K562 (cell line): ENCODE results near the gene RPH3AL. TPM values are rescaled to one million over a fixed set of nuclear protein-coding genes. Genes with fewer than 3 reads are reported as not detected.

Source experiments
- ATAC-seq: fragments of 200-7000 bp; cut with Tn5 transposase; 3 replicates; pipeline ENCODE4 v1.9.1; 2020; ENCODE audit warnings: moderate library complexity
- BruUV-seq: library from RNA; stranded (reverse); fragments of 400-500 nt; replicated peaks from 2 replicates; lab custom pipeline; 2021; lab: Mats Ljungman, UMichigan
- CTCF ChIA-PET: fragments of 300-600 bp; formaldehyde crosslinking; extraction: SDS; loops from one replicate; lab custom pipeline; 2021; ENCODE audit warnings: low intra/inter-chr PET ratio; lab: Yijun Ruan, JAX
- POLR2A ChIA-PET: fragments of 300-600, 350-650 bp; sonication (Branson Sonifier 250); formaldehyde crosslinking; extraction: SDS; loops from one replicate; lab custom pipeline; 2021; ENCODE audit warnings: antibody characterized with exemption, inconsistent platforms; lab: Yijun Ruan, JAX
- DNase-seq, 4 experiments: peaks; one replicate each; pipeline versions ENCODE4 v3.0.0 to v3.0.0-alpha.2; 2011 to 2018; ENCODE audit warnings: low spot score in 3 of 4, mixed read lengths in 3 of 4; ENCODE audit errors: extremely low read depth in 1 of 4
- FAIRE-seq: peaks from 2 replicates; lab custom pipeline; 2011; peaks lifted over from hg19 to GRCh38; lab: Jason Lieb, UNC
- H2AFZ ChIP-seq: 2 replicates; pipeline ENCODE4 v1.6.0; 2011; ENCODE audit warnings: low read depth, low read length, control low read depth, inconsistent platforms
- H3K27ac ChIP-seq: fragments of 200-600 bp; 3 replicates; pipeline ENCODE4 v1.8.0; 2011; ENCODE audit warnings: low read depth, mild to moderate bottlenecking, control low read depth, inconsistent platforms, low read length, moderate library complexity, mixed read lengths; ENCODE audit errors: extremely low read depth
- H3K27me3 ChIP-seq, 2 experiments: fragments of 300-600 bp in 1 of 2; 2 replicates in 1 of 2; 3 replicates in 1 of 2; pipeline versions ENCODE4 v1.6.0 to v1.8.0; 2011; ENCODE audit warnings: inconsistent platforms in 2 of 2, low read length in 2 of 2, mild to moderate bottlenecking in 1 of 2, mixed read lengths in 1 of 2, moderate library complexity in 1 of 2; ENCODE audit not compliant: control insufficient read depth in 2 of 2, insufficient read depth in 2 of 2
- H3K36me3 ChIP-seq: fragments of 300-600 bp; 3 replicates; pipeline ENCODE4 v1.8.0; 2011; ENCODE audit warnings: mild to moderate bottlenecking, low read length, inconsistent platforms; ENCODE audit not compliant: control insufficient read depth, insufficient read depth
- H3K4me1 ChIP-seq, 2 experiments: fragments of 200-600 bp in 1 of 2; replicated peaks in 1 of 2; 2 replicates in 1 of 2; 3 replicates in 1 of 2; pipeline versions ENCODE4 v1.5.1 to v1.8.0; 2011; ENCODE audit warnings: inconsistent platforms in 2 of 2, low read length in 2 of 2, mild to moderate bottlenecking in 1 of 2, mixed read lengths in 1 of 2, moderate library complexity in 1 of 2; ENCODE audit not compliant: control insufficient read depth in 2 of 2, insufficient read depth in 2 of 2
- H3K4me2 ChIP-seq: 2 replicates; pipeline ENCODE4 v1.6.1; 2011; ENCODE audit warnings: low read length, control low read depth, inconsistent platforms, mixed read lengths; ENCODE audit not compliant: insufficient read depth
- H3K4me3 ChIP-seq: fragments of 200-600 bp; sonication (generic), shearing (Covaris generic); 2 replicates; pipeline ENCODE4 v1.5.1; 2016; ENCODE audit warnings: control low read depth, inconsistent platforms
- H3K79me2 ChIP-seq: fragments of 200-600 bp; 3 replicates; pipeline ENCODE4 v1.8.0; 2011; ENCODE audit warnings: low read length, inconsistent platforms; ENCODE audit not compliant: control insufficient read depth, insufficient read depth
- H3K9ac ChIP-seq, 2 experiments: 2 replicates each; pipeline versions ENCODE4 v1.6.0 to v1.6.1; 2011; ENCODE audit warnings: low read depth in 2 of 2, low read length in 2 of 2, control low read depth in 1 of 2, inconsistent platforms in 1 of 2, mild to moderate bottlenecking in 1 of 2, mixed read lengths in 1 of 2; ENCODE audit not compliant: insufficient read depth in 1 of 2
- H3K9me1 ChIP-seq: one replicate; pipeline ENCODE4 v1.6.0; 2011; ENCODE audit warnings: inconsistent platforms, mild to moderate bottlenecking, low read length, moderate library complexity; ENCODE audit not compliant: control insufficient read depth, insufficient read depth
- H3K9me3 ChIP-seq: replicated peaks from 2 replicates; pipeline ENCODE4 v1.5.1; 2011; ENCODE audit warnings: low read depth, low read length, inconsistent platforms; ENCODE audit not compliant: control insufficient read depth, insufficient read depth
- H4K20me1 ChIP-seq: replicated peaks from 2 replicates; pipeline ENCODE4 v1.6.1; 2011; ENCODE audit warnings: low read length, inconsistent platforms, mixed read lengths; ENCODE audit not compliant: control insufficient read depth, insufficient read depth
- CBFA2T2 ChIP-seq: fragments of 450-650 bp; conservative IDR thresholded peaks from 2 replicates; pipeline ENCODE4 v1.6.1; 2017; ENCODE audit warnings: mild to moderate bottlenecking
- CC2D1A ChIP-seq: fragments of 450-650 bp; IDR thresholded peaks from 2 replicates; pipeline ENCODE4 v1.6.1; 2017; ENCODE audit warnings: mild to moderate bottlenecking
- DDX20 ChIP-seq: fragments of 450-650 bp; IDR thresholded peaks from 2 replicates; pipeline ENCODE4 v1.6.1; 2016; ENCODE audit warnings: missing genetic modification characterization, low read depth, mild to moderate bottlenecking, missing compliant biosample characterization, moderate library complexity
- HDAC2 ChIP-seq: fragments of 450-650 bp; IDR thresholded peaks from 2 replicates; pipeline ENCODE4 v1.6.1; 2016; ENCODE audit warnings: mild to moderate bottlenecking
- HLTF ChIP-seq: fragments of 450-650 bp; IDR thresholded peaks from 2 replicates; pipeline ENCODE4 v1.6.1; 2016
- KAT8 ChIP-seq: fragments of 450-650 bp; IDR thresholded peaks from 2 replicates; pipeline ENCODE4 v1.6.1; 2016; ENCODE audit warnings: low read depth, mild to moderate bottlenecking
- NCOA1 ChIP-seq: fragments of 450-650 bp; IDR thresholded peaks from 2 replicates; pipeline ENCODE4 v1.6.1; 2016; ENCODE audit warnings: low read depth
- NCOR1 ChIP-seq: fragments of 450-650 bp; IDR thresholded peaks from 2 replicates; pipeline ENCODE4 v1.6.1; 2016; ENCODE audit warnings: mild to moderate bottlenecking, moderate library complexity
- SIRT6 ChIP-seq: IDR thresholded peaks from one replicate; pipeline ENCODE4 v1.6.1; 2012; ENCODE audit warnings: low read depth, mild to moderate bottlenecking, control low read depth, inconsistent platforms, low read length, moderate library complexity
- TAF7 ChIP-seq: fragments of 450-650 bp; IDR thresholded peaks from 2 replicates; pipeline ENCODE4 v1.6.1; 2016; ENCODE audit warnings: missing genetic modification characterization, missing compliant biosample characterization
- ZBTB7A ChIP-seq: IDR thresholded peaks from 2 replicates; pipeline ENCODE4 v1.6.1; 2011; ENCODE audit warnings: low read depth, mild to moderate bottlenecking, low read length, moderate library complexity, borderline replicate concordance; ENCODE audit not compliant: control insufficient read depth
- ZNF134 ChIP-seq: fragments of 250-450 bp; sonication (Bioruptor Pico); conservative IDR thresholded peaks from 2 replicates; pipeline ENCODE4 v1.4.0; 2020
- ZNF263 ChIP-seq: sonication (generic); formaldehyde crosslinking; IDR thresholded peaks from 2 replicates; pipeline ENCODE4 v1.8.0; 2022; ENCODE audit warnings: mild to moderate bottlenecking, missing genetic modification reagents, borderline replicate concordance
- ZNF77 ChIP-seq: fragments of 250-450 bp; sonication (Bioruptor Pico); IDR thresholded peaks from 2 replicates; pipeline ENCODE4 v1.5.0; 2020
- WGBS: fragments of 100-300 bp; shearing (Covaris generic); methylation state at CpG from one replicate; pipeline ENCODE4 v1.1.6; 2016; ENCODE audit warnings: low coverage, mixed read lengths; ENCODE audit not compliant: insufficient coverage; ENCODE audit errors: missing lambda C conversion rate; 5-methylcytosine and 5-hydroxymethylcytosine counted together
- in situ Hi-C: fragments of 300-500 bp; cut with MboI; formaldehyde crosslinking; loops from 4 replicates; pipeline ENCODE4 v1.15.0; 2018; ENCODE audit warnings: inconsistent platforms, mixed read lengths
- intact Hi-C: fragments of 100-400 bp; cut with micrococcal nuclease; formaldehyde crosslinking; loops from 2 replicates; pipeline ENCODE4 v1.14.2; 2022
- polyA plus RNA-seq, 8 experiments: library from polyadenylated mRNA; depleted of rRNA in 4 of 8; stranded (reverse) in 5 of 8; unstranded in 3 of 8; fragments of >200 nt; fragmentation: Nextera tagmentation in 2 of 8; fragmentation: Illumina TruSeq in 1 of 8; extraction: Ambion mirVana in 2 of 8; extraction: Trizol in 1 of 8; gene quantifications; 2 replicates each; pipeline versions ENCODE4 v1.2.1 to v1.2.3, GENCODE V29; 2011 to 2014; ENCODE audit warnings: inconsistent platforms in 1 of 8, missing spikeins in 1 of 8
- total RNA-seq, 7 experiments: library from RNA; depleted of rRNA in 6 of 7; stranded (reverse); fragments of >200 nt in 6 of 7; fragmentation: Illumina TruSeq in 2 of 7; extraction: Trizol in 2 of 7; gene quantifications; 2 replicates each; pipeline versions ENCODE4 v1.2.1 to v1.2.3, GENCODE V29; 2011 to 2021; ENCODE audit warnings: low replicate concordance in 1 of 7
- TF ChIP-seq, protein P1 (sequence below): IDR thresholded peaks from 3 replicates; pipeline ENCODE4 v1.6.1; 2011; ENCODE audit warnings: borderline replicate concordance, mild to moderate bottlenecking, moderate library complexity; ENCODE audit not compliant: insufficient read length; ENCODE audit errors: extremely low read depth
- TF ChIP-seq, protein P2 (sequence below): fragments of 200-800 bp; sonication (Bioruptor generic); IDR thresholded peaks from 2 replicates; pipeline ENCODE4 v1.6.1; 2017; ENCODE audit warnings: missing genetic modification characterization, missing compliant biosample characterization

Gene RPH3AL
- total and polyA plus RNA-seq, 9 of the 15 experiments (the other 6 are each of a cell fraction or from before 2014, with no cell fraction given) = 0.18 to 1.7 (median 0.39) TPM

DNA sequence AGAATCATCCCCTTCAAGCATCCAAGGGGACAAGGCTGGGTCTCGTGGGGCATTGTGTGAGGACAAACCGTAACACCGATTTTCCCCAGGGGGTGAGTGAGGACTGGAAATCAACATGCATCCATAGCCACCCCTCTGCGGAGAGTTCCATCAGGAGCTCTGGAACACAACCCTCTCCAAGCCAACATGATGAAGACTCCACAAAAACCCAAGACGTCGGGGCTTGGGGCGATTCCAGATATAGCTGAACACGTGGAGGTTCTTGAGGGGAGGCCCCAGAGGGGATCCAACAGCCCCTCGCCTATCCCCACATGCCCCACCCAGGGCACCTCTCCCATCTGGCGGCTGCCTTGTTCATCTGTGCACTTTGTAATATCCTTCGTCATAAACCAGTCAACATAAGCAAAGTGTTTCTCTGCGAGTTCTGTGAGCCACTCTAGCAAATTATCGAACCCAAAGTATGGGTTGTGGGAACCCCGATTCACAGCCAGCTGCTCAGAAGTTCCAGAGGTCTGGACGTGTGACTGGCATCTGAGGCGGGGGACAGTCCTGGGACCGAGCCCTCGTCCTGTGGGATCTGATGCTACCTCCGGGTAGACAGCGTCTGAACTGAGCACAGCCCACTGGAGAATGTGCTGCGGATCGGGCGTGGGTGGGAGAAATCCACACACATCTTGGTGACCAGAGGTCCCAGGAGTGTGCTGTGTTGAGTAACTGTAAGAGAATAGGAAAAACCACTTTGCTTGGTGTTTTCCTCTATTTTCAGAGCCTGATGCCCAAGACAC is 55.5 kb downstream of the RPH3AL start:
- Histone ChIP-seq H3K9ac (no peak overlapping the region), H3K27me3 (peaks cover 6 to 36% of the 10 kb centered on the region in 2 experiments; a peak in 3 of 5 replicates), H4K20me1 (no peaks in the 10 kb centered on the region), H2AFZ (no peak overlapping the region), H3K4me2 (no peak overlapping the region), H3K4me3 (no peak overlapping the region), H3K27ac (no peak overlapping the region), H3K9me3 (no peaks in the 10 kb centered on the region), H3K36me3 (no peaks in the 10 kb centered on the region), H3K79me2 (no peaks in the 10 kb centered on the region), H3K9me1 (no peaks in the 10 kb centered on the region), H3K4me1 (peaks cover 0 to 4% of the 10 kb centered on the region in 2 experiments; a peak in 2 of 5 replicates)
- in situ Hi-C loops (no loop called here), intact Hi-C loops (no loop called here)
- FAIRE-seq (no peak), ATAC-seq (no peak), DNase-seq (no peak)
- CTCF ChIA-PET = no interaction called here
- POLR2A ChIA-PET = no interaction called here
- WGBS = 2% methylated on average over 18 of the region's 23 CpGs
- TF ChIP-seq DDX20 (no peak), TAF7 (tag) (no peak), NCOA1 (no peak), SIRT6 (no peak), ZBTB7A (no peak), ZNF263 (CRISPR knock-in tag) (no peak), ZNF77 (CRISPR knock-in tag) (no peak), KAT8 (no peak), NCOR1 (no peak), CBFA2T2 (no peak), ZNF134 (CRISPR knock-in tag) (no peak), HDAC2 (no peak), CC2D1A (no peak), HLTF (no peak)
- TF ChIP-seq, protein P1, sequence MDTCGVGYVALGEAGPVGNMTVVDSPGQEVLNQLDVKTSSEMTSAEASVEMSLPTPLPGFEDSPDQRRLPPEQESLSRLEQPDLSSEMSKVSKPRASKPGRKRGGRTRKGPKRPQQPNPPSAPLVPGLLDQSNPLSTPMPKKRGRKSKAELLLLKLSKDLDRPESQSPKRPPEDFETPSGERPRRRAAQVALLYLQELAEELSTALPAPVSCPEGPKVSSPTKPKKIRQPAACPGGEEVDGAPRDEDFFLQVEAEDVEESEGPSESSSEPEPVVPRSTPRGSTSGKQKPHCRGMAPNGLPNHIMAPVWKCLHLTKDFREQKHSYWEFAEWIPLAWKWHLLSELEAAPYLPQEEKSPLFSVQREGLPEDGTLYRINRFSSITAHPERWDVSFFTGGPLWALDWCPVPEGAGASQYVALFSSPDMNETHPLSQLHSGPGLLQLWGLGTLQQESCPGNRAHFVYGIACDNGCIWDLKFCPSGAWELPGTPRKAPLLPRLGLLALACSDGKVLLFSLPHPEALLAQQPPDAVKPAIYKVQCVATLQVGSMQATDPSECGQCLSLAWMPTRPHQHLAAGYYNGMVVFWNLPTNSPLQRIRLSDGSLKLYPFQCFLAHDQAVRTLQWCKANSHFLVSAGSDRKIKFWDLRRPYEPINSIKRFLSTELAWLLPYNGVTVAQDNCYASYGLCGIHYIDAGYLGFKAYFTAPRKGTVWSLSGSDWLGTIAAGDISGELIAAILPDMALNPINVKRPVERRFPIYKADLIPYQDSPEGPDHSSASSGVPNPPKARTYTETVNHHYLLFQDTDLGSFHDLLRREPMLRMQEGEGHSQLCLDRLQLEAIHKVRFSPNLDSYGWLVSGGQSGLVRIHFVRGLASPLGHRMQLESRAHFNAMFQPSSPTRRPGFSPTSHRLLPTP = no peak
- TF ChIP-seq, protein P2, sequence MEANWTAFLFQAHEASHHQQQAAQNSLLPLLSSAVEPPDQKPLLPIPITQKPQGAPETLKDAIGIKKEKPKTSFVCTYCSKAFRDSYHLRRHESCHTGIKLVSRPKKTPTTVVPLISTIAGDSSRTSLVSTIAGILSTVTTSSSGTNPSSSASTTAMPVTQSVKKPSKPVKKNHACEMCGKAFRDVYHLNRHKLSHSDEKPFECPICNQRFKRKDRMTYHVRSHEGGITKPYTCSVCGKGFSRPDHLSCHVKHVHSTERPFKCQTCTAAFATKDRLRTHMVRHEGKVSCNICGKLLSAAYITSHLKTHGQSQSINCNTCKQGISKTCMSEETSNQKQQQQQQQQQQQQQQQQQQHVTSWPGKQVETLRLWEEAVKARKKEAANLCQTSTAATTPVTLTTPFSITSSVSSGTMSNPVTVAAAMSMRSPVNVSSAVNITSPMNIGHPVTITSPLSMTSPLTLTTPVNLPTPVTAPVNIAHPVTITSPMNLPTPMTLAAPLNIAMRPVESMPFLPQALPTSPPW = no peak
- no TSS peak for BruUV-seq
